ENCODE results near the gene AOPEP.

- TF ChIP-seq CTCF (IDR thresholded peaks at IDR 0.05): no peak
- no peak for TF ChIP-seq EP300 (IDR thresholded peaks at IDR 0.05)
Observed at GRCh38 chr9:95080961-95081647, 354.6 kb downstream of the AOPEP start.

Measured in gastroesophageal sphincter (tissue), 3 donors.